ENCODE results near the gene NDUFA12. TPM values are rescaled to one million over a fixed set of nuclear protein-coding genes. Genes with fewer than 3 reads are reported as not detected.

NDUFA12 gene
- total RNA-seq, 1 donor from 2014 or later: 55.8 TPM

GRCh38 chr12:94940771-94941170 lies 62.7 kb downstream of the NDUFA12 start:
- no peak for DNase-seq

DNA sequence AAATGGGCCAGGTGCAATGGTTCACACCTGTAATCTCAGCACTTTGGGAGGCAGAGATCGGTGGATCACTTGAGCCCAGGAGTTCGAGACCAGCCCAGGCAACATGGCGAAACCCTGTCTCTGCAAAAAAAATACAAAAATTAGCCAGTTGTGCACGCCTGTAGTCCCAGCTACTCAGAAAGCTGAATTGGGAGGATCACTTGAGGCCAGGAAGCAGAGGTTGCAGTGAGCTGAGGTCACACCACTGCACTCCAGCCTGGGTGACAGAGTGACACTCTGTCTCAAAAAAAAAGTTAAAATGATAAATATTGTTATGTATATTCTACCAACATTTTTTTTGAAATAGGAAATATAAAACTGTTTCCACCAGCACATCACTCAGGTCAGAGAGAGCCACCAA lies 64.9 kb downstream of the NDUFA12 start:
- no peak for DNase-seq

DNA sequence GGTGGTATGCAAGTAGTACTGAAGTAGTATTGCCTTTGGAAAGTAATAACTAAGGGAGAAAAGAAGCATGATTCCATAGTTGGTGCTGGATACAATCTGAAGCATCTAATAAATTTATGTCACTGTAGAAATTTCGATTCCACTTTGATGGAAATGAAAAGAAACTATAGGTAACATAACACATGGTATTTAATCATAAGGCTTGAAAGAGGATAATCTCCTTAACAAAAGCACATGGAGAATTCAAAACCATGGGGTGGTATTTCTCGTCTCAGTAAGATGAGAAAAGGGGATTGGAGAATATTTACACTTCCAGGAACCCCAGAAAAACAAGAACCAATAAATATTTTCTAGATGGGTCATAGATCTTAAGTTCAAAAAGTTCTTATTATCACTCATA lies 72.7 kb downstream of the NDUFA12 start:
- no peak for DNase-seq

- DNase-seq: no peak
These were observed 73.3 kb downstream of the NDUFA12 start for GRCh38 chr12:94930216-94930654.

- DNase-seq: no peak
These were observed 73.7 kb downstream of the NDUFA12 start for GRCh38 chr12:94929780-94930179.

GRCh38 chr12:94925729-94926128 lies 77.8 kb downstream of the NDUFA12 start:
- DNase-seq: no peak

- DNase-seq: no peak
These were observed 78.3 kb downstream of the NDUFA12 start for GRCh38 chr12:94925206-94925605.

DNA sequence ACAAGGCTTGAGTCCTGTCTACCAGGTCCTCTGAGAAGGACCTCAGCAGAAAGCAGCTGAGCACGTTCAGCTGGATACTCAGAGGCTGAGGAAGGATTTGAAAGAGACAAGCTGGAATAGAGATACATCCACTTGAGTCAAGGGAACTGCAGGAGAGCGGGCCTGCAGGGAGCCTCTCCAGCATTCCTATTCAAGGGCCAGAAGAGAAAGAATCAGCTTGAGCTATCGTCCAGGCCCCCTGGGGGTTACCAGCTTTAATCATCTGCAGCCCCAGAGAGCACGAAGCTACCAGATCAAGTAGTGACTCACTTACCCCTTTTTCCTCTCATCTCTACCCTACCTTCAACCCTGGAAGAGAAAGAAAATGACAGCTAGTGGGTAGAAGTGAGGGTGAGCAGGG lies 80.9 kb downstream of the NDUFA12 start:
- no peak for DNase-seq

Other genes starting within 250 kb of the NDUFA12 start
- 42.0 TPM for gene NR2C1, start 69.9 kb upstream of the NDUFA12 start, total RNA-seq
- gene FGD6, start 213.8 kb upstream of the NDUFA12 start, total RNA-seq: 21.1 TPM
- 256 TPM for gene VEZT, start 214.1 kb upstream of the NDUFA12 start, total RNA-seq

Data from occipital lobe (tissue), 2 donors.